ENCODE measurements around the gene TAF3.

Gene TAF3

GRCh38 chr10:8044908-8045725 lies 226.8 kb downstream of the TAF3 start:
- TF ChIP-seq CTCF (IDR thresholded peaks at IDR 0.05) = no peak
- Histone ChIP-seq H3K27ac (no peak overlapping the region), H3K9me3 (no peaks in the 10 kb centered on the region), H3K4me1 (ENCODE audit: control insufficient read depth in 1 of 2, insufficient read depth in 1 of 2, low read depth in 1 of 2, low read length in 1 of 2) (peaks cover 12 to 20% of the 10 kb centered on the region in 2 experiments), H3K36me3 (no peaks in the 10 kb centered on the region), H3K27me3 (peaks cover 100% of the 10 kb centered on the region), H3K4me3 (ENCODE audit: low read depth in 1 of 2, low read length in 1 of 2) (no peak overlapping the region)

GRCh38 chr10:8045726-8046494 lies 227.6 kb downstream of the TAF3 start:
- H3K36me3 ChIP-seq = no peaks in the 10 kb centered on the region
- no peak overlapping the region for H3K27ac ChIP-seq
- no peak for TF ChIP-seq CTCF (IDR thresholded peaks at IDR 0.05)
- peaks cover 17 to 28% of the 10 kb centered on the region in 2 experiments for H3K4me1 ChIP-seq (ENCODE audit: control insufficient read depth in 1 of 2, insufficient read depth in 1 of 2, low read depth in 1 of 2, low read length in 1 of 2)
- H3K4me3 ChIP-seq (ENCODE audit: low read depth in 1 of 2, low read length in 1 of 2) = no peak overlapping the region
- no peaks in the 10 kb centered on the region for H3K9me3 ChIP-seq
- H3K27me3 ChIP-seq = peaks cover 100% of the 10 kb centered on the region

- H3K4me1 ChIP-seq (ENCODE audit: control insufficient read depth in 1 of 2, insufficient read depth in 1 of 2, low read depth in 1 of 2, low read length in 1 of 2) = peaks cover 17 to 37% of the 10 kb centered on the region in 2 experiments
- H3K36me3 ChIP-seq = no peaks in the 10 kb centered on the region
- H3K27ac ChIP-seq = no peak overlapping the region
- no peak for TF ChIP-seq CTCF (IDR thresholded peaks at IDR 0.05)
- H3K27me3 ChIP-seq = peaks cover 100% of the 10 kb centered on the region
- no peak overlapping the region for H3K4me3 ChIP-seq (ENCODE audit: low read depth in 1 of 2, low read length in 1 of 2)
- no peaks in the 10 kb centered on the region for H3K9me3 ChIP-seq
Observed at GRCh38 chr10:8047452-8048280, 229.4 kb downstream of the TAF3 start.

GRCh38 chr10:8048281-8049008 lies 230.1 kb downstream of the TAF3 start:
- Histone ChIP-seq H3K4me1 (ENCODE audit: control insufficient read depth in 1 of 2, insufficient read depth in 1 of 2, low read depth in 1 of 2, low read length in 1 of 2) (peaks cover 23 to 45% of the 10 kb centered on the region in 2 experiments), H3K27me3 (peaks cover 100% of the 10 kb centered on the region), H3K27ac (no peak overlapping the region), H3K4me3 (ENCODE audit: low read depth in 1 of 2, low read length in 1 of 2) (no peak overlapping the region), H3K9me3 (no peaks in the 10 kb centered on the region), H3K36me3 (no peaks in the 10 kb centered on the region)
- TF ChIP-seq CTCF (IDR thresholded peaks at IDR 0.05) = no peak
